HTR-8/SVneo (cell line): ENCODE measurements around the gene EIF4A2.
A peak's percentile ranks its signal among the peaks of the same experiment; 100 is the strongest.

Source experiments
- DNase-seq: peaks from one replicate; pipeline ENCODE4 v3.0.0; 2011; ENCODE audit warnings: low spot score, mixed read lengths; ENCODE audit not compliant: insufficient read length
- FAIRE-seq: peaks from 2 replicates; lab custom pipeline; 2011; peaks lifted over from hg19 to GRCh38; lab: Jason Lieb, UNC

EIF4A2 gene

GRCh38 chr3:186783058-186783730 is at the start of gene EIF4A2:
Gene EIF4A2 (plus strand): TSS chr3:186783577. CDS start chr3:186783611, 34 bp downstream.
- FAIRE-seq = peak; percentile 72
- peak; percentile 82 for DNase-seq

GRCh38 chr3:186742618-186743380 is 40.6 kb upstream of the EIF4A2 start:
- FAIRE-seq = no peak

DNA sequence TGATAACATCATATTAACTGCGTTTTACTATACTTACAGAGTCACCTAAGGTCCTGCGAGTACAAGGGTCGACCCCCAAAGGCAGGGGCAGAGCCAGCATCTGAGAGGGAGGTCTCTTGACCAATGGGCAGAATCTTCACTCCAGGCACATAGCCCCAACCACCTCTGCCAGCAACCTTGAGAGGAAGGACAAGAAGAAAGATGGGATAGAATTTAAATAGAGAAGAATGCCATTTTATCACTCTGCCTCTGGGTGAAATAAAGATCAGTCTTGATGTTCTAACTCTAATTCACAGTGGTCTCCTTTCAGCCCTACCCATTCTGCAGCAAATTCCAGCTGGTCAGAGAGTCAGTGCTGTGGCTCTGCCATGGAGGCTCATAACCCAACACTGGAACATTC is 39.7 kb upstream of the EIF4A2 start:
- FAIRE-seq = no peak
- no peak for DNase-seq

More at GRCh38 chr3:186742618-186743380, 40.6 kb upstream of the EIF4A2 start:
- DNase-seq = no peak

GRCh38 chr3:186746008-186746407 is 37.4 kb upstream of the EIF4A2 start:
- FAIRE-seq (no peak), DNase-seq (peak; percentile 88)

DNA sequence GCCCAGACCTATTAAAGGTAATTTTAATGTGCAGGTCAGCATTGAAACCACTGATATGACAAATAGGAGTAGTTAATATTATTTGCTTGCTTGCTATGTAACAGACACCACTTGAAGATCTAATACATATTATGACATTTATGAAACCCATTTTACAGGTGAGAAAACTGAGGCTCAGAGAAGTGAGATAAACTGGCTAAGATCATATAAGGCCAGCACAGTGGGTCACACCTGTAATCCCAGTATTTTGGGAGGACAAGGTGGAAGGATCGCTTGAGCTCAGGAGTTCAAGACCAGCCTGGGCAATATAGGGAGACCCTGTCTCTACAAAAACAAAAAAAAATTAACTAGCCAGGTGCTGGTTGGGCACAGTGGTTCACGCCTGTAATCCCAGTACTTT is 33.1 kb upstream of the EIF4A2 start:
- no peak for FAIRE-seq
- DNase-seq = no peak

GRCh38 chr3:186751480-186751879 is 31.9 kb upstream of the EIF4A2 start:
- DNase-seq (no peak), FAIRE-seq (no peak)

- FAIRE-seq (no peak), DNase-seq (no peak)
Measured at GRCh38 chr3:186754006-186754405, 29.4 kb upstream of the EIF4A2 start.

DNA sequence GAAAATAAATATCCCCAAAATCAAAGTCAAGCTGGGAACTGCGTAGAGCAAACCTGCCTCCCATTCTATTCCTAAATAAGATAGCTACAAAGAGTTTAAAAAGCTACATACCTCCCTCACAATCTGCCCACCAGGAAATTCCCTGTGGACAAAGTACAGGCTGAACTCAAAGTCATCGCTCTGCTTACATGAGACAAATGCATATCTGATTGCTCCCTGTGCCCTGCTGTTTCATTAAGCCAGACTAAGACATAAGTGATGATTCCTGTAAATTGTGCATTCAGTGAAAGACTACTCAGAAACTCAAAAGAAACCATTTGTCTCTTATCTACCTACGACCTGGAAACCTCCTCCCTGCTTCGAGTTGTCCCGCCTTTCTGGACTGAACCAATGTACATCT is 28.5 kb upstream of the EIF4A2 start:
- no peak for FAIRE-seq

GRCh38 chr3:186757214-186757613 is 26.2 kb upstream of the EIF4A2 start:
- no peak for FAIRE-seq

More for the DNA sequence above, 28.5 kb upstream of the EIF4A2 start:
- DNase-seq = no peak

DNA sequence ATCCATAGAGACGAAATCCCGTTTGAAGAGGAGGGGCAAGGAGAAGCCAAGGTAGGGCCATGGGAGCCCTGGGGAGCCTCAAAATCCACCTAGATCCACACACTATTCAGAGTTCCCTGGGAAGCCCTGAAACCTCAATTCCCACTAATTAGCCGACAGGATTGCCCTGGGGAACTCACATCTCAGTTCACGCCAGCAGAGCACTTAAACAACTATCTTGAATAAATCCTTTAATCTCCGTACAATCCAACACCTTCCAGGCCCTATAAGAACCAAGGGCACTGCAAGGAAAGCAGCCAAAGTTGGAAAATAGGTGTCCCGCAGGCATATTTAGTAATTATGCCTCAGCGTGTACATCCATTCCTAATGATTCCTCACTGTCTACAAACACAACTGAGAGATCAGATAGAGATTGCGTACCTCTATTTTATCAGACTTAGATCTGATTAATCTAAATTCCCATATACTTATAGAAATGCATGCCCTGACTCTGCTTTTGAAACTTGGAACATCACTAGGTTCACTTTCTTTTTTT is 25.6 kb upstream of the EIF4A2 start:
- DNase-seq = no peak
- FAIRE-seq = no peak

More at GRCh38 chr3:186757214-186757613, 26.2 kb upstream of the EIF4A2 start:
- DNase-seq = no peak

DNA sequence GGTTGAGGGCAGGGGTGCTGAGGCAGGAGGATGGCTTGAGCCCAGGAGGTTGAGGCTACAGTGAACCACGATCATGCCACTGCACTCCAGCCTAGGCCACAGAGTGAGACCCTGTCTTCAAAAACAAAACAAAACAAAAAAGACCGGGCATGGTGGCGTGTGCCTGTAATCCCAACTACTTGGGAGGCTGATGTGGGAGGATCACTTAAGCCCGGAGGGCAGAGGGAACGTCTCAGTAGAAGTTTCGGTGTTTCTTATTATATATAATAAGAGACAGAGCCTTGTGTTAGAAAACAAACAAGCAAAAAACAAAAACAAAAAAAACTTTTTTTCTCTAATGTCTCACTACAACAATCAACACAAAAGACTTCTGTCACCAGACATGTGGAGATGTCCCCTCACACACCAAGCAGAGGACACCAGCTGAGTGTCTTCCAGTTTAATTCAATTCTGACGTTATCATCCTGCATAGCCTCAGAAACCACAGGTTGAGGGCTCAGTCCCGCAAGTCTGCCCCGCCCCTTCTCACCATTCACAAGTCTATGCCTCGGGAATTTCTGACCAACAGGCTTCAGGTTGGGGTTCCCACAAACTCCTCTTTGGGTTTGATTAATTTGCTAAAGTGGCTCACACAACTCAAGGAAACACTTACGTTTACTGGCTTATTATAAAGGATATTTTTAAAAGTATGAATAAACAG is 24.0 kb upstream of the EIF4A2 start:
- no peak for FAIRE-seq

DNA sequence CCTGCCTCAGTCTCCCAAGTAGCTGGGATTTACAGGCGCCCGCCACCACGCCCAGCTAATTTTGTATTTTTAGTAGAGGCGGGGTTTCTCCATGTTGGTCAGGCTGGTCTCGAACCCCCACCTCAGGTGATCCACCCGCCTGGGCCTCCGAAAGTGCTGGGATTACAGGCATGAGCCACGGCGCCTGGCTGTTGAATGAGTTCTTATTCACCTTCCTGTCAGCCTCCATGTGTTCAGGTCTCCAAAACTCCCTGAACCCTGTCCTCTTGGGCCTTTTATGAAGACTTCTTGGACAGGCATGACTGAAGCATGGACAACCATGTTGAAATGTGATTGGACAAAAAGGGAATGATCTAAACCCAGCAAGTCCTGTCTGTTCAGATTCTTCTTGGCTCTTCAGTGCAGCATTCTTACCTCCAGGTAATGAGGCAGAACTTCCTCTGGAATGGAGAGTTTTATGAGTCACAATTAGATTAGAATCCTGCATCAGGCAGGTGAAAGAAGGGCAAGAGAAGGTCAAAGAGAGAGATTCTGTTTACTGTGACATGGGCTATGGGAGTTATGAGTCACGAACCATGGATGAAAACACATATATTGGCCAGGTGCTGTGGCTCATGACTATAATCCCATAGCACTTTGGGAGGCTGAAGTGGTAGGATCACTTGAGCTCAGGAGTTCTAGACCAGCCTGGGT is 23.1 kb upstream of the EIF4A2 start:
- DNase-seq = no peak
- no peak for FAIRE-seq

More for the DNA sequence above, 24.0 kb upstream of the EIF4A2 start:
- DNase-seq = no peak

- FAIRE-seq = no peak
- no peak for DNase-seq
Measured at GRCh38 chr3:186760897-186761447, 22.4 kb upstream of the EIF4A2 start.

DNA sequence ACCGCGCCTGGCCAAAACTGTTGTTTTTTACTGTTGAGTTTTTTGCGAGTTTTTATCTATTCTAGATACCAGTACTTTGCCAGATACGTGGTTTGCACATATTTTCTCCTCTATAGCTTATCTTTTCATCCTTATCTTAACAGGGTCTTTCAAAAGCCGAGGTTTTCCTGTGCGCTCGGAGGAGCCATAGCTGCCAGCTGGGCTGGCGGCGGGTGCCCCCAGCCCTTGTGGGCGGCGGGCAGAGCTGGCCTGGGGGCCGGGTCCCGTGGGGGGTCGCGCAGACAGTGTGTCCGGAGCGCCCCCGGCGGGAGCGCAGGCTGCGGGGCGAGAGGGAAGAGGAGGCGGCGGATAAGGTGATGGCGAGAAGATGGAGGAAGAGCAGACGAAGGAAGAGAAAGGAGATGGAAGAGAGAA is 11.1 kb upstream of the EIF4A2 start:
- DNase-seq = no peak
- FAIRE-seq = no peak

DNA sequence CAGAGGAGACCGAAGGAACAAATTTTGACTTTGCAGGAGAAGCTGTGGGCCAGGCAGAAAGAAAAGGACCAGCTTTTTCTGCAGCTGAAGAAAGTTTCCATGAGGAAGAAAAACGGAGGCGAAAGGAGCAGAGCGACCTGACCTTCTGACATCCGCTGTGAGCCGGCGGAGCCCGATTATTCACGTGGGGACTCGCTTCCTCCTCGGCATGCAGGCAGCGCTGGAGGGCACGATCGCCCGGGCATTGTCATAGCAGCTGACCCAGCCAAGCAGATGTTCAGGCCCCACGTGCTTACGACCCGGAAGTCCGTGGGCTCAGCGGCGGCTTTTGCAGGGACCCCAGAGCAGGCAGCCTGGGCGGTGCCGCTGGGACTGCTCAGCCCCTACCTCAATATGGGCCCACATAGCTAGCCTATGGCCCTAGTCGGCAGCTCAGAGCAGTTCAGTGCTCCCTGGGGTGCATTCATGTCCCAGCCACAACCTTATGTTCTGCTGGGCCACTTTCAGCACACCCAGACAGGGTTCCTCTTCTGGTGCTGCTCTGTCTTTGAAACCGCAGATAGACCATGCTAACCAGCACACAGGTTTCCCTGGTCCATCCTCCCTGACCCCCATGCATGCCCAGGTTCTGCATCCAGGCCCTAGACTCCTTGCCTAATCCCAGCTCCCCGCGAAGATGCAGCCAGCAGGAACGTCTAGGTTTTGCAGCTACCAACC is 10.5 kb upstream of the EIF4A2 start:
- FAIRE-seq (no peak), DNase-seq (no peak)

GRCh38 chr3:186775999-186776398 is 7.4 kb upstream of the EIF4A2 start:
- DNase-seq (no peak), FAIRE-seq (no peak)

GRCh38 chr3:186779204-186779603 is 4.2 kb upstream of the EIF4A2 start:
- no peak for DNase-seq
- FAIRE-seq = no peak

DNA sequence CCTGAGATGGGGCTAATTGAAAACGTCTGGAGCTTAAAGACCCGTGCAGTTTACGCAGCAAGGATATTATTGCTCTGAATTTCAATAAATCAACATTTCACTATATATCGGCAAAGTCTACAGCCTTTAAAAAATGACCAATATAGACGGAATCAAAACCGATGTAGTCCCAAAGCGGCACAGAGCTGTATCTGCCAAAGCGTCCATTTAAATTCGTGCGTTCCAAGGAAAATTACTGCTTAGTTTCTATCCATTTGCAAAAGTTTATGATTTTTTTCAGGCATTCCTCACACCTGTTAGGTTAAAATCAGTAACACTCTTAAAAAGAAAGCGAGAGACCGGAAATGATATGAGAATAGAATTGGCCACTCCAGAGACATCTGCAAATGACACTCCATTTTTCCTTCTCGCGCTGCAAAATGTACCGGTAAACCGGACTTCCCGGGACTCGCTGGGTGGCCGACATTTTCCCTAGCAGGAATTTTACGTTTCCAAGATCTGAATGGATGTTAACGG is 777 bp upstream of the EIF4A2 start:
- FAIRE-seq = no peak
- no peak for DNase-seq
